GM18909 (cell line): ENCODE measurements around the gene STRIP2.
"Not testable (repeated sequence)": the region's sequence is repeated elsewhere in the genome, so short reads cannot be mapped to it uniquely, and the experiment has no call there.

Experiments used
- ATAC-seq: cut with Tn5 transposase; IDR thresholded peaks from one replicate; pipeline ENCODE4 v1.9.1; 2021; ENCODE audit warnings: mild to moderate bottlenecking; ENCODE audit not compliant: unreplicated experiment, poor library complexity

Gene STRIP2

DNA sequence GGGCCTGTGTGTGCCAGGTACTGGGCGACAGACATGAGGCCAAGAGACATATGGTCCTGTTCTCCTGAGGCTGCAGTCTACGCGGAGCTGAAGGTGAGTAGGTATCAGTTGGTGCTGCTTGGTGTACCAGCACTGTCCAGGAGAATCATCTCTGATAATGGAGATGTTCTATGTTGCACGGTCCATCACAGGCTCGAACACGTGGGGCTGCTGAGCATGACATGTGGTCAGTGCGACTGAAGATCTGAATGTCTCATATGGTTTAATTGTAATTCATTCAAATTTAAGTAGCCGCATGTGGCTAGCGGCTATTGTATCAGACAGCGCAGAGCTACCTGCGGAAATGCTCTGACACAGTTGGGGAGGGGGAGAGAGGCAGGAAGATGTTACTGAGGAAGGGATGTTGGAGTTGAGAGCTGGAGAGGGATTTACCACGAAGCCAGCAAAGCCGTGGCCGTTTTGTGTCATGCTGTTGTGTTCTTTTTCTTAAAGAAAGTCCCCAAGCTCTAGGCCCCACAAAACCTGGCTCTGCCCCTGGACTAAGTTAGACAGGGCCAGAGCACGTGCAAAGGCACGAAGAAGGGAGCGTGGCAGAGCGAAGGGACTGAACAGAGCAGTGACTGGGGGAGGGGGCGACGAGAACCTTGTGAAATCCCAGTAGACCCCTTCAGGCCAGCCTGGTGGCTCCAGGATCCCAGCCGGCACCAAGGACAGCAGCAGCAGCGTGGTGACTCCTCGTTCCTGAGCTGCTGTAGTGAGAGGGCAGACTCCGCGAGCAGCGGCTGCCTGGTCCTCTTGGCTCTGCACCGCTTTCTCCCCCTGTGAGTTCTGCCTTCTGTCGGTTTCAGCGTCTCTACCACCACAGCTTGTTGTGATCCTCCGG is 88.1 kb downstream of the STRIP2 start:
- no peak for ATAC-seq

DNA sequence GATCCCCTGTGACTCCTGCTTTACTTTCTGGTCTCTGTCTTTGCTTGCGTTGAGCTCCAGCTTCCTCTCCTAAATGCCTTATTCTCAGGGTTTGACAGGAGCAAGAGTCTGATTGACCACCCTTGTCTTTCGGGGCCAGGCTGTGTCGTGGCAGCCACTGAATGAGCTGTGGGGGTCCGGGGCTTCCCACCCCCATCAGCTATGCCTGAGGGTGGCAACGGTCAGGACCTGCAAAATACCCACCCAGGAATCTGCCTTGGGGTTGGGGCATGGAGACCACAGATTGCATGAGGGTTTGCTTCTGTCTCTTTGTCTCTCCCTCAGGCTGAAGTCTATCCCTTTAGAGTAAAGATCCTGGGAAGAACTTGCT is 88.7 kb downstream of the STRIP2 start:
- no peak for ATAC-seq

DNA sequence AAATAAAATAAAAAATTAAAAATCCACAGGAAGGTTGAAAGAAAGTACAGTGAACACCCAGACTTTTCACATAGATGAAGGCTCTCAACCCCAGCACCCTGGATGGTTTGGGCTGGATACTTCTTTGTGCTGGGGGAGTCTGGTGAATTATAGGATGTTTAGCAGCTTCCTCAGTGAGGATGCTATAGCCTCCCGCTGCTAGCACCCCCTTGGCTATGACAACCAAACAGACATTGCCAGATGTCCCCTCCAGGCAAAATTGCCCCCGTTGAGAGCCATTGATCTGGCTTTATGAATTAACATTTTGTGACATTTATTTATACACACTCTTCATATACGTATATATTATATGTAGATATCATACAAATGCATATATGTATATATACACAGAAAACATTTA is 89.7 kb downstream of the STRIP2 start:
- ATAC-seq = no peak

DNA sequence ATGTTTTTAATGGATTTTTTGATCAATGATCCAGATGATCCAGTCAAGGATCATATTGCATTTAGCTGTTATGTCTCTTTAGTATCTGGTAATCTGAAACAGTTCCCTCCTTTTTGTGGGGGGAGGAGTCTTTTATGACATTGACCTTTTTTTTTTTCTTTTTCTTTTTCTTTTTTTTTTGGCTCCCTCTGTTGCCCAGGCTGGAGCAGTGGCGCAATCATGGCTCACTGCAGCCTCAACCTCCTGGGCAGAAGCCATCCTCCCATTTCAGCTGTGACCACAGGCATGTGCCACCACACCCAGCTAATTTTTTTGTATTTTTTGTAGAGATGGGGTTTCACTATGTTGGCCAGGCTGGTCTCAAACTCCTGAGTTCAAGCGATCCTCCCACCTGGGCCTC is 90.2 kb downstream of the STRIP2 start:
- ATAC-seq = not testable (repeated sequence)

DNA sequence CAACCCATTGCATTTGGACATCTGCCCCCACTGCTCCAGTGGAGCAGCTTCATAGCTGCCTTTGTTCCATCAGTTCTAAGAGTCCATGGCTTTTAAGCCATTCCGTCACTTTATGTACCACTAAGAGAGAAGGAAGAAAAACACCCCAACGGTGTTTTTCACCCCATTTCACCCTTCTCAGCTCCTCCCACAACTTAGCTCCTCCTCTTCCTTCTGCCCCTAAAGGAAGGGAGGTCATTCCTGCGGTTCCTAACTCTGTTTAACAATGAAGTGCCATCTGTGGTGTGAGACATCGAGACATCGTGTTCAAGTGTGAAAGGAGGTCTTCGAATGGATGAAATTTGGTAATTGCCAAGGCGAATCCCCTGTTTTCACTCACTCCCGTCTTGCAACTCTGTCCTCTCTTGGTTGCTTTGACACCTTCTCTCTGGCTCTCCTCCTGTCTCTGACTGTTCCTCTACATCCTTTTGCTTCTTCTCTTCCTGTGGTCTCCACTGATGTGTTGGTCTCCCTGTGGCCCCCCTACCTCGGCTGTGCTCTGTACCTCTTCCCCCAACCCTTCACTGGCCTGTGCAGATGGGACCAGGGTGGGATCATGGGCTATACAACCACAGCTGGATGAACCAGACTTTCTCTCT is 91.1 kb downstream of the STRIP2 start:
- ATAC-seq = no peak

DNA sequence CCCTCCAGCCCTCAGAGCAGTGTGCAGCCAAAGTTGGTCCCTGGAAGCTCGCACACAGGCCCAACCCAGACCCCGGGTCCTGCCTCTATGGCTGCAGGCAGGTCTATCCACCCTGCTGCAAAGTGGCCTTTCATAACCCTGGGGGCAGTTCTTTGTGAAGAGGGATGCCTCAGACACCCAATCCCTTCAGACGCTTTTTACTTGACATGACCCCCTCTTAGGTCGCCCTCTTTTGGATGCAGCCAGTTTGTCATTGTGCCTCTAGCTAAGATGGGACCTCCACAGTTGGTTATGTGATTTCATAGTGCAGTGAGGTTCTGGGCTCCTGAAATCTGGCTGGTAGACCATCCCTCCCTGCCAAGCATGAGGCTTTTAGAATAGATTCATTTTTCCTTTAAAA is 95.4 kb downstream of the STRIP2 start:
- no peak for ATAC-seq

DNA sequence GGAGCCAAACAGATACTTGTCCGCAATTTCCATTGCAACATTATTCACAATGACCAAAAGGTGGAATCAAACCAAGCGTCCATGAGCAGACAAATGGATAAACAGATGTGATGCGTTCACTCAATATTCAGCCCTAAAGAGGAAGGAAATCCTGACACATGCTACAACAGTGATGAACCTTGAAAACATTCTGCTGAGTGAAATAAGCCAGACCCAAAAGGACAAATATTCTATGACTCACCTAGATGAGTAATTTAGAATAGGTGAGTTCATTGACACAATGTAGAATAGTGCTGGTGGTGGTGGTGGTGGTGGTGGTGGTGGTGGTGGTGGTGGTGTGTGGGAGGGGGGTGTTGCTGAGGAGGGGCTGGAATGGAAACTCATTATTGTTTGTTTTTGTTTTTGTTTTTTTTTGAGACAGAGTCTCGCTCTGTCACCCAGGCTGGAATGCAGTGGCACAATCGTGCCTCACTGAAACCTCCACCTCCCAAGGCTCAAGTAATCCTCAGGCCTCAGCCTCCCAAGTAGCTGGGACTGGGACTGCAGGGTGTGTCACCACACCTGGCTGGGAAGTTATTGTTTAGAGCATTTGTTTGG is 96.7 kb downstream of the STRIP2 start:
- no peak for ATAC-seq

DNA sequence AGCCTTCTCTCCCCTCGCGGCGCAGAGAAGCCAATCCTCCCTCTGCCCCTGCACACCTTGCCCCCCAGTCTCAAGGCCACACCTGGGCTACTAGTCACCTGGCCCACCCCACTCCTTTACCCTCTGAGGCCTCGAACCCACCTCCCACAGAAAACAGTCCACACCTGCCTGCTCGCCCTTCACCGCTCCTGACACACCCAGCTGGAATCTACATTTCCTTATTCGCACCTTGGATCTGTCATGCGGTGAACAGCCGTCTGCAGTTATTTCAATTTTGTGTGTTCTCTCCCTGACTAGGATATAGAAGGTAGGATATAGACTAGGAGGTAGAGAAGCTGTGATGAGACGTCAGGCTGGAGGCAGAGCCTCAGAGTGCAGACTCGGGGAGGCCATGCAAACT is 97.5 kb downstream of the STRIP2 start:
- ATAC-seq = no peak

DNA sequence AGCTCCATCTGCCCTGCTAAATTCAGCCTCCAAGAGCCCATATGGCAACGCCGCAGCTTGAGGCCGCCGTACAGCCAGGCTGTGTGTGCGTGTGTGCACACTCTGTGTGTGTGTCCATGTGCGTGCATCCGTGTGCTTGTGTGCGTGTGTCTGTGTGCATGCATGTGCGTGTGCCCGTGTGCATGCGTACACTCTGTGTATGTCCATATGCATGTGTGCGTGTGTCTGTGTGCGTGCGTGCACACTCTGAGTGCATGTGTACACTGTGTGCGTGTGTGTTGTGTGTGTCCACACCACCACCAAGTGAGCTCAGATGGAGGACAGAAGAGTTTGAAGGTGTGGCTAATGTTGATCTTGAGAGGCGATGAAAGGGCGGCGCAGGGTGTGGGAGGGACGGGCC is 98.1 kb downstream of the STRIP2 start:
- ATAC-seq = no peak

DNA sequence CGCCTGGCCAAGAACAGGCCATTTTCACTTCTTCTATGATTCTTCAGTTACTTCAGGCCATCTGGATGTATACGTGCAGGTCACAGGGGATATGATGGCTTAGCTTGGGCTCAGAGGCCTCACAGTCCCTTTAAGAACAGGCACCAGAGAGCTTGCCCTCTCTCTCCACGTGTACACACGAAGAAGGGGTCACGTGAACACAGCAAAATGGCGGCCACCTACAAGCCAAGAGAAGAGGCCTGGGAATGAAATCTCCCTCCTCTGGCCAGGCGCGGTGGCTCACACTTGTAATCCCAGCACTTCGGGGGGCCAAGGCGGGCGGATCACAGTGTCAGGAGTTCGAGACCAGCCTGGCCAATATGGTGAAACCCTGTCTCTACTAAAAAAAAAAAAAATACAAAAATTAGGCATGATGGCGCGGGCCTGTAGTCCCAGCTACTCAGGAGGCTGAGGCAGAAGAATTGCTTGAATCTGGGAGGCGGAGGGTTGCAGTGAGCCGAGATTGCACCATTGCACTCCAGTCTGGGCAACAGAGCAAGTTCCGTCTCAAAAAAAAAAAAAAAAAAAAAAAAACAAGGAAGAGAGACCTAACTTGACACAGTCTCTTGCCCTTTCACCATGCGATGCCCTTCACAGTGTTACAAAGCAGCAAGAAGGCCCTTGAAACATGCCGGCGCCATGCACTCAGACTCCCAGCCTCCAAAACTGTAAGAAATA is 100.5 kb downstream of the STRIP2 start:
- ATAC-seq = not testable (repeated sequence)

DNA sequence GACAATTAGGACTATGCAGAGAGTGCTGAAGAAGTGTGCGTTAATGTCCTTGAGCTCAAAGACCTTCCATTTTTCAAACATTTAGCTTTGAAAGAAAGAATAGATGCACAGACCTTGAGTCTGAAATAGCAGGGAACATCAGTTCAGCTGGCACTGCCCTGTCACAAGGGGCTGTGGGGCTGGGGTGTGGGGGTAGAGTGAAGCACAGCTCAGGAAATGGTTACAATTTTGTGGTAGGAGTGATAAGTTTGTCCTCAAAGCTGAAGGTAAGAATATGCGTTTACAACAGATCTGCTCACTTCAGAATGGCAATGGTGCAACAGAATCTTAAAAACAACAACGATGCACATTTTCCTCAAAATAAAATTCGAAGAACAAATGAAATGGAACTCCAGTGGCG is 101.7 kb downstream of the STRIP2 start:
- no peak for ATAC-seq

DNA sequence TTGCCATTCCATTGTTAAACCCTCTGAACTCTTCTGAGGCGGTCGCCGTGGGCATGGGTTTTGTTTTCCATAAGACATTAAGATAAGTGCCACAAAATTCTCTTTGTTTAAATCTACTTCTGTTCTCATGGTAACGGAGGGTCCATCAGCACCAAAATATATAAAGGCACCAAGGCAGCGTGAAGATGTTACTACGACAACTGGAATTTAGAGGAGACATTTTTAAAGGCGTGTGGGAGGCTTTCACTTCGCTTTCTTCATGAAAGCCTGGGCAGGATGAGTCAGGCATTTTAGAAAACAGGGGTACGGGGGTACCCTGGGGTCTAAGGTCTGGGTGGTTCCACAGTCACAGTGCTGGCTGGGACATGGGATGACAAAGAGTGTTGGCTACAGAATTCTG is 102.1 kb downstream of the STRIP2 start:
- ATAC-seq = no peak
